Fibroblast of lung (primary cell): Measurements from ENCODE around the gene SIRPD. TPM values are rescaled to one million over a fixed set of nuclear protein-coding genes. Genes with fewer than 3 reads are reported as not detected.
A peak's percentile ranks its signal among the peaks of the same experiment; 100 is the strongest.

ENCODE experiments used
- DNase-seq, 2 donors: peaks; one replicate each; pipeline versions ENCODE4 v3.0.0 to v3.0.0-alpha.2; 2010; ENCODE audit warnings: low read depth in 2 of 2
- H2AFZ ChIP-seq: 2 replicates; pipeline ENCODE4 v1.5.1; 2012; ENCODE audit warnings: low read length, control low read depth, inconsistent platforms
- H3K27ac ChIP-seq: 2 replicates; pipeline ENCODE4 v1.5.1; 2011; ENCODE audit warnings: low read length, control low read depth; ENCODE audit not compliant: insufficient read depth
- H3K27me3 ChIP-seq: 2 replicates; pipeline ENCODE4 v1.5.1; 2011; ENCODE audit warnings: mild to moderate bottlenecking, low read length; ENCODE audit not compliant: control insufficient read depth, insufficient read depth
- H3K36me3 ChIP-seq: 2 replicates; pipeline ENCODE4 v1.5.1; 2011; ENCODE audit warnings: low read length; ENCODE audit not compliant: control insufficient read depth, insufficient read depth
- H3K4me1 ChIP-seq: 2 replicates; pipeline ENCODE4 v1.5.1; 2011; ENCODE audit warnings: low read length; ENCODE audit not compliant: control insufficient read depth, insufficient read depth; ENCODE audit errors: extremely low read depth
- H3K4me2 ChIP-seq: 2 replicates; pipeline ENCODE4 v1.5.1; 2011; ENCODE audit warnings: low read length, control low read depth; ENCODE audit not compliant: insufficient read depth; ENCODE audit errors: extremely low read depth
- H3K4me3 ChIP-seq, 4 experiments: fragments of 200-600 bp in 1 of 4; sonication (generic) in 1 of 4; replicated peaks in 1 of 4; 2 replicates each; pipeline ENCODE4 v1.5.1; 2011 to 2016; ENCODE audit warnings: low read length in 4 of 4, low read depth in 3 of 4, mild to moderate bottlenecking in 3 of 4, control low read depth in 2 of 4, inconsistent platforms in 1 of 4, mixed read lengths in 1 of 4; ENCODE audit not compliant: insufficient read depth in 1 of 4; ENCODE audit errors: control extremely low read depth in 1 of 4
- H3K79me2 ChIP-seq: 2 replicates; pipeline ENCODE4 v1.5.1; 2012; ENCODE audit warnings: mild to moderate bottlenecking, low read length, inconsistent platforms; ENCODE audit not compliant: control insufficient read depth, insufficient read depth
- H3K9ac ChIP-seq: 2 replicates; pipeline ENCODE4 v1.5.1; 2011; ENCODE audit warnings: mild to moderate bottlenecking, low read length, control low read depth; ENCODE audit not compliant: insufficient read depth
- H3K9me3 ChIP-seq: 2 replicates; pipeline ENCODE4 v1.5.1; 2012; ENCODE audit warnings: low read depth, low read length; ENCODE audit not compliant: control insufficient read depth, insufficient read depth
- H4K20me1 ChIP-seq: 2 replicates; pipeline ENCODE4 v1.5.1; 2011; ENCODE audit warnings: low read length; ENCODE audit not compliant: control insufficient read depth, insufficient read depth; ENCODE audit errors: extremely low read depth
- CTCF ChIP-seq, 2 donors: IDR thresholded peaks in 1 of 2; conservative IDR thresholded peaks in 1 of 2; 1 replicate in 1 of 2; 2 replicates in 1 of 2; pipeline ENCODE4 v1.5.1; 2011 to 2012; ENCODE audit warnings: low read length in 2 of 2, control low read depth in 1 of 2, inconsistent platforms in 1 of 2, low read depth in 1 of 2, mild to moderate bottlenecking in 1 of 2
- EZH2 ChIP-seq: IDR thresholded peaks from 2 replicates; pipeline ENCODE4 v1.5.1; 2012; ENCODE audit warnings: low read length, control low read depth, mild to moderate bottlenecking; ENCODE audit errors: missing control alignments
- polyA plus RNA-seq, 2 donors: library from polyadenylated mRNA; depleted of rRNA in 1 of 2; stranded (reverse) in 1 of 2; unstranded in 1 of 2; fragments of >200 nt; gene quantifications; 2 replicates each; pipeline ENCODE4 v1.2.1, GENCODE V29; 2011 to 2012; ENCODE audit warnings: missing spikeins in 1 of 2
- total RNA-seq: library from RNA; depleted of rRNA; stranded (reverse); fragments of >200 nt; gene quantifications from 2 replicates; pipeline ENCODE4 v1.2.1, GENCODE V29; 2014

SIRPD gene
- total and polyA plus RNA-seq, 2 donors (not counting 1 experiment from before 2014, with no cell fraction given): not detected

- no peaks in the 10 kb centered on the region for H3K79me2 ChIP-seq
- H3K36me3 ChIP-seq: no peaks in the 10 kb centered on the region
- no peaks in the 10 kb centered on the region for H3K4me1 ChIP-seq
- TF ChIP-seq CTCF (conservative IDR thresholded peaks at IDR 0.05 in 1 of 2, IDR thresholded peaks at IDR 0.05 in 1 of 2; ENCODE audit: low read depth in 1 of 2, low read length in 2 of 2): no peak
- TF ChIP-seq EZH2: no peak
- H3K27ac ChIP-seq: no peak overlapping the region
- peaks cover 14% of the 10 kb centered on the region for H3K27me3 ChIP-seq
- no peaks in the 10 kb centered on the region for H3K9me3 ChIP-seq
- peak in 1 of 2 donors; percentile 35 for DNase-seq
- H4K20me1 ChIP-seq: no peaks in the 10 kb centered on the region
- H2AFZ ChIP-seq: no peak overlapping the region
- no peak overlapping the region for H3K4me3 ChIP-seq
- H3K4me2 ChIP-seq: no peak overlapping the region
- no peak overlapping the region for H3K9ac ChIP-seq
Measured at GRCh38 chr20:1489764-1490436, 67.6 kb downstream of the SIRPD start.

- H3K9ac ChIP-seq: no peak overlapping the region
- H3K4me3 ChIP-seq: no peak overlapping the region
- no peak overlapping the region for H2AFZ ChIP-seq
- no peaks in the 10 kb centered on the region for H3K36me3 ChIP-seq
- no peak for DNase-seq
- H3K27ac ChIP-seq: no peak overlapping the region
- peaks cover 14% of the 10 kb centered on the region for H3K27me3 ChIP-seq
- H4K20me1 ChIP-seq: no peaks in the 10 kb centered on the region
- H3K79me2 ChIP-seq: no peaks in the 10 kb centered on the region
- H3K4me2 ChIP-seq: no peak overlapping the region
- TF ChIP-seq CTCF (conservative IDR thresholded peaks at IDR 0.05 in 1 of 2, IDR thresholded peaks at IDR 0.05 in 1 of 2; ENCODE audit: low read depth in 1 of 2, low read length in 2 of 2) (no peak), EZH2 (no peak)
- H3K4me1 ChIP-seq: no peaks in the 10 kb centered on the region
- no peaks in the 10 kb centered on the region for H3K9me3 ChIP-seq
Measured at GRCh38 chr20:1489325-1489724, 68.2 kb downstream of the SIRPD start.

- no peak for TF ChIP-seq EZH2
- TF ChIP-seq CTCF (conservative IDR thresholded peaks at IDR 0.05 in 1 of 2, IDR thresholded peaks at IDR 0.05 in 1 of 2; ENCODE audit: low read depth in 1 of 2, low read length in 2 of 2): no peak
- H3K9me3 ChIP-seq: no peaks in the 10 kb centered on the region
- H3K4me1 ChIP-seq: no peaks in the 10 kb centered on the region
- H3K36me3 ChIP-seq: no peaks in the 10 kb centered on the region
- no peak overlapping the region for H3K27ac ChIP-seq
- no peak overlapping the region for H2AFZ ChIP-seq
- no peaks in the 10 kb centered on the region for H4K20me1 ChIP-seq
- H3K9ac ChIP-seq: no peak overlapping the region
- no peaks in the 10 kb centered on the region for H3K79me2 ChIP-seq
- H3K4me2 ChIP-seq: no peak overlapping the region
- no peak for DNase-seq
- peaks cover 15% of the 10 kb centered on the region for H3K27me3 ChIP-seq
- H3K4me3 ChIP-seq: no peak overlapping the region
Measured at GRCh38 chr20:1486566-1486965, 70.9 kb downstream of the SIRPD start.
